ENCODE measurements around the gene PROK1.
A peak's percentile ranks its signal among the peaks of the same experiment; 100 is the strongest.
"Not testable (repeated sequence)": the region's sequence is repeated elsewhere in the genome, so short reads cannot be mapped to it uniquely, and the experiment has no call there.

The PROK1 gene

GRCh38 chr1:110450929-110451328 is at the start of gene PROK1:
PROK1 (plus strand) TSS chr1:110451149; CDS start chr1:110451217, 68 bp downstream.
- Mint-ChIP-seq H3K4me3 (no peak within 1 kb of the TSS), H3K27ac (no peak within 1 kb of the TSS), H3K36me3 (ENCODE audit: low read depth) (no peaks in the 10 kb centered on the region), H3K9me3 (no peaks in the 10 kb centered on the region), H3K27me3 (ENCODE audit: low read depth) (peaks cover 9% of the 10 kb centered on the region), H3K4me1 (ENCODE audit: low read depth) (no peaks in the 10 kb centered on the region)
- no peak for DNase-seq (ENCODE audit: low spot score)

GRCh38 chr1:110403805-110404204 is 47.1 kb upstream of the PROK1 start:
- no peaks in the 10 kb centered on the region for H3K27me3 Mint-ChIP-seq (ENCODE audit: low read depth)
- H3K27ac Mint-ChIP-seq = no peak overlapping the region

GRCh38 chr1:110404401-110404800 is 46.5 kb upstream of the PROK1 start:
- H3K4me3 Mint-ChIP-seq = no peak overlapping the region
- H3K27ac Mint-ChIP-seq = no peak overlapping the region
- no peaks in the 10 kb centered on the region for H3K9me3 Mint-ChIP-seq
- DNase-seq (ENCODE audit: low spot score) = no peak
- H3K4me1 Mint-ChIP-seq (ENCODE audit: low read depth) = peaks cover 18% of the 10 kb centered on the region
- H3K27me3 Mint-ChIP-seq (ENCODE audit: low read depth) = no peaks in the 10 kb centered on the region
- peaks cover 22% of the 10 kb centered on the region for H3K36me3 Mint-ChIP-seq (ENCODE audit: low read depth)

More at GRCh38 chr1:110403805-110404204, 47.1 kb upstream of the PROK1 start:
- Mint-ChIP-seq H3K4me1 (ENCODE audit: low read depth) (peaks cover 18% of the 10 kb centered on the region), H3K36me3 (ENCODE audit: low read depth) (peaks cover 24% of the 10 kb centered on the region), H3K4me3 (no peak overlapping the region), H3K9me3 (no peaks in the 10 kb centered on the region)
- DNase-seq (ENCODE audit: low spot score) = no peak

- H3K4me3 Mint-ChIP-seq = peak overlapping the region; percentile 99
- H3K9me3 Mint-ChIP-seq; DNase-seq (ENCODE audit: low spot score); H3K27me3 Mint-ChIP-seq (ENCODE audit: low read depth): not testable (repeated sequence)
- H3K36me3 Mint-ChIP-seq (ENCODE audit: low read depth) = peaks cover 13% of the 10 kb centered on the region
- H3K27ac Mint-ChIP-seq = peak overlapping the region; percentile 99
- H3K4me1 Mint-ChIP-seq (ENCODE audit: low read depth) = peaks cover 18% of the 10 kb centered on the region
Observed at GRCh38 chr1:110406407-110406806, 44.5 kb upstream of the PROK1 start.

- H3K27ac Mint-ChIP-seq = peak within 1 kb of the TSS; percentile 99
- peak; percentile 92 for DNase-seq (ENCODE audit: low spot score)
- H3K4me1 Mint-ChIP-seq (ENCODE audit: low read depth) = peaks cover 18% of the 10 kb centered on the region
- H3K9me3 Mint-ChIP-seq = no peaks in the 10 kb centered on the region
- H3K36me3 Mint-ChIP-seq (ENCODE audit: low read depth) = peaks cover 8% of the 10 kb centered on the region
- no peaks in the 10 kb centered on the region for H3K27me3 Mint-ChIP-seq (ENCODE audit: low read depth)
- H3K4me3 Mint-ChIP-seq = peak within 1 kb of the TSS; percentile 99
Observed at GRCh38 chr1:110407260-110408210, 43.4 kb upstream of the PROK1 start, which contains the start of gene LAMTOR5. LAMTOR5 (minus strand) TSS chr1:110407694; CDS start chr1:110407620, 74 bp downstream.

GRCh38 chr1:110408488-110408887 is 42.5 kb upstream of the PROK1 start:
- Mint-ChIP-seq H3K4me3 (peak overlapping the region; percentile 99), H3K4me1 (ENCODE audit: low read depth) (peaks cover 20% of the 10 kb centered on the region), H3K27me3 (ENCODE audit: low read depth) (no peaks in the 10 kb centered on the region), H3K27ac (peak overlapping the region; percentile 28), H3K36me3 (ENCODE audit: low read depth) (peaks cover 8% of the 10 kb centered on the region), H3K9me3 (no peaks in the 10 kb centered on the region)
- DNase-seq (ENCODE audit: low spot score) = no peak

GRCh38 chr1:110409316-110409715 is 41.6 kb upstream of the PROK1 start:
- Mint-ChIP-seq H3K36me3 (ENCODE audit: low read depth) (peaks cover 6% of the 10 kb centered on the region), H3K27me3 (ENCODE audit: low read depth) (no peaks in the 10 kb centered on the region), H3K27ac (no peak overlapping the region), H3K4me3 (peak overlapping the region; percentile 36), H3K4me1 (ENCODE audit: low read depth) (peaks cover 19% of the 10 kb centered on the region), H3K9me3 (no peaks in the 10 kb centered on the region)
- DNase-seq (ENCODE audit: low spot score) = no peak

GRCh38 chr1:110411173-110411735 is 39.7 kb upstream of the PROK1 start:
- H3K27ac Mint-ChIP-seq = no peak overlapping the region
- H3K27me3 Mint-ChIP-seq (ENCODE audit: low read depth) = no peaks in the 10 kb centered on the region
- DNase-seq (ENCODE audit: low spot score) = no peak
- H3K9me3 Mint-ChIP-seq = no peaks in the 10 kb centered on the region
- peaks cover 4% of the 10 kb centered on the region for H3K36me3 Mint-ChIP-seq (ENCODE audit: low read depth)
- no peak overlapping the region for H3K4me3 Mint-ChIP-seq
- peaks cover 13% of the 10 kb centered on the region for H3K4me1 Mint-ChIP-seq (ENCODE audit: low read depth)

- H3K27ac Mint-ChIP-seq = no peak overlapping the region
- peaks cover 11% of the 10 kb centered on the region for H3K4me1 Mint-ChIP-seq (ENCODE audit: low read depth)
- H3K4me3 Mint-ChIP-seq = no peak overlapping the region
- no peaks in the 10 kb centered on the region for H3K27me3 Mint-ChIP-seq (ENCODE audit: low read depth)
- DNase-seq (ENCODE audit: low spot score) = peak; percentile 37
- no peaks in the 10 kb centered on the region for H3K9me3 Mint-ChIP-seq
- peaks cover 1% of the 10 kb centered on the region for H3K36me3 Mint-ChIP-seq (ENCODE audit: low read depth)
Observed at GRCh38 chr1:110412576-110412975, 38.4 kb upstream of the PROK1 start.

GRCh38 chr1:110413045-110413444 is 37.9 kb upstream of the PROK1 start:
- H3K27me3 Mint-ChIP-seq (ENCODE audit: low read depth); H3K4me1 Mint-ChIP-seq (ENCODE audit: low read depth); DNase-seq (ENCODE audit: low spot score); H3K9me3 Mint-ChIP-seq; H3K36me3 Mint-ChIP-seq (ENCODE audit: low read depth); H3K27ac Mint-ChIP-seq; H3K4me3 Mint-ChIP-seq: not testable (repeated sequence)

GRCh38 chr1:110418729-110419128 is 32.2 kb upstream of the PROK1 start:
- peaks cover 12% of the 10 kb centered on the region for H3K4me1 Mint-ChIP-seq (ENCODE audit: low read depth)
- no peak for DNase-seq (ENCODE audit: low spot score)
- no peak overlapping the region for H3K27ac Mint-ChIP-seq
- no peaks in the 10 kb centered on the region for H3K36me3 Mint-ChIP-seq (ENCODE audit: low read depth)
- no peak overlapping the region for H3K4me3 Mint-ChIP-seq
- no peaks in the 10 kb centered on the region for H3K9me3 Mint-ChIP-seq
- peaks cover 7% of the 10 kb centered on the region for H3K27me3 Mint-ChIP-seq (ENCODE audit: low read depth)

- Mint-ChIP-seq H3K9me3 (no peaks in the 10 kb centered on the region), H3K4me3 (no peak overlapping the region), H3K27ac (no peak overlapping the region), H3K36me3 (ENCODE audit: low read depth) (no peaks in the 10 kb centered on the region), H3K27me3 (ENCODE audit: low read depth) (peaks cover 12% of the 10 kb centered on the region), H3K4me1 (ENCODE audit: low read depth) (peaks cover 14% of the 10 kb centered on the region)
- no peak for DNase-seq (ENCODE audit: low spot score)
Observed at GRCh38 chr1:110420023-110420662, 30.8 kb upstream of the PROK1 start.

GRCh38 chr1:110420874-110421793 is 29.8 kb upstream of the PROK1 start:
- Mint-ChIP-seq H3K9me3 (no peaks in the 10 kb centered on the region), H3K27me3 (ENCODE audit: low read depth) (peaks cover 12% of the 10 kb centered on the region), H3K4me1 (ENCODE audit: low read depth) (peaks cover 14% of the 10 kb centered on the region), H3K27ac (no peak overlapping the region), H3K36me3 (ENCODE audit: low read depth) (no peaks in the 10 kb centered on the region), H3K4me3 (no peak overlapping the region)
- peak; percentile 20 for DNase-seq (ENCODE audit: low spot score)
